Mucosa of rectum (tissue), 2 donors: ENCODE results near the gene MON2.
"Not testable (repeated sequence)": the region's sequence is repeated elsewhere in the genome, so short reads cannot be mapped to it uniquely, and the experiment has no call there.

Source experiments
- H3K27ac ChIP-seq, 2 donors: one replicate each; pipeline ENCODE4 v1.7.0; 2013; ENCODE audit warnings: inconsistent platforms in 2 of 2, low read depth in 2 of 2, low read length in 2 of 2
- H3K27me3 ChIP-seq, 2 donors: one replicate each; pipeline ENCODE4 v1.7.0; 2013; ENCODE audit warnings: low read length in 2 of 2; ENCODE audit not compliant: control insufficient read depth in 2 of 2, insufficient read depth in 2 of 2
- H3K36me3 ChIP-seq, 2 donors: one replicate each; pipeline ENCODE4 v1.7.0; 2013; ENCODE audit warnings: low read length in 2 of 2; ENCODE audit not compliant: control insufficient read depth in 2 of 2, insufficient read depth in 2 of 2
- H3K4me1 ChIP-seq, 2 donors: one replicate each; pipeline ENCODE4 v1.7.0; 2013; ENCODE audit warnings: low read length in 2 of 2, mild to moderate bottlenecking in 1 of 2; ENCODE audit not compliant: control insufficient read depth in 2 of 2, insufficient read depth in 2 of 2
- H3K4me3 ChIP-seq, 2 donors: one replicate each; pipeline ENCODE4 v1.7.0; 2013; ENCODE audit warnings: low read length in 2 of 2
- H3K9ac ChIP-seq, 2 donors: one replicate each; pipeline ENCODE4 v1.7.0; 2013; ENCODE audit warnings: low read length in 2 of 2, low read depth in 1 of 2, mild to moderate bottlenecking in 1 of 2
- H3K9me3 ChIP-seq, 2 donors: one replicate each; pipeline ENCODE4 v1.7.0; 2013; ENCODE audit warnings: low read length in 2 of 2; ENCODE audit not compliant: control insufficient read depth in 2 of 2
- donor health status: healthy.
- donor health status: Normal muscosa, but diverticular disease.

The MON2 gene

DNA sequence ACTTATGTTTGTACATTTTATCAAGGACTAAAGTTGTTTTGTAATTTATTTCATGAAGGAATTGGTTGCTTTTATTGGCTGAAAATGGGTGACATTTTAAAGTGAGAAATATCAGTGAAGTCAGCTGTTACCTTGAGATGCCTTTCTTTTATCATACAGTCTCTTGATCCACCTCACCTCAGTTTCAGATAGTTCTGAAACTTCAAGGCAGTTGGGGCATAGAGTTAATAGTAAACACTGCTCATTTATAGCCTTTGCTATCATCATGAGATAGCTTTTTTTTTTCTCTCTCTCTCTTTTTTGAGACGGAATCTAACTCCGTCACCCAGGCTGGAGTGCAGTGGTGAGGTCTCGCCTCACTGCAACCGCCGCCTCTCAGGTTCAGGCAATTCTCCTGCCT is 76.7 kb downstream of the MON2 start:
- Histone ChIP-seq H3K4me1 (no peaks in the 10 kb centered on the region), H3K4me3 (no peak overlapping the region), H3K27ac (no peak overlapping the region), H3K9me3 (no peaks in the 10 kb centered on the region), H3K27me3 (no peaks in the 10 kb centered on the region), H3K9ac (no peak overlapping the region), H3K36me3 (peaks cover 30 to 61% of the 10 kb centered on the region in 2 donors)

DNA sequence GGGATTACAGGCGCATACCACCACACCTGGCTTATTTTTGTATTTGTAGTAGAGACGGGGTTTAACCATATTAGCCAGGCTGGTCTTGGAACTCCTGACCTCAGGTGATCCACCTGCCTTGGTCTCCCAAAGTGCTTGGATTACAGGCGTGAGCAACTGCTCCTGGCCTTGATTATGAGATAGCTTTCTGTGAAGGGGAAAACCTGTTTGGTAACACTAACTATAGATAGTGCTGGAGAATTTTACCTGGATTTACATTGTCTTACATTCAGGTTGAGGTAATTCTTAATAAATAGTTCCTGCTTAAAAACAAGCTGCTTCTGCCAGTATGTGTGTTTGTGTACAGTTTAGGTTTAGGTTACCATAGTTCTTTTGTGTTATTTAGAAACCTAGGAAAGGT is 77.1 kb downstream of the MON2 start:
- Histone ChIP-seq H3K4me3 (no peak overlapping the region), H3K4me1 (no peaks in the 10 kb centered on the region), H3K36me3 (peaks cover 28 to 62% of the 10 kb centered on the region in 2 donors), H3K27me3 (no peaks in the 10 kb centered on the region), H3K27ac (no peak overlapping the region), H3K9ac (no peak overlapping the region), H3K9me3 (no peaks in the 10 kb centered on the region)

DNA sequence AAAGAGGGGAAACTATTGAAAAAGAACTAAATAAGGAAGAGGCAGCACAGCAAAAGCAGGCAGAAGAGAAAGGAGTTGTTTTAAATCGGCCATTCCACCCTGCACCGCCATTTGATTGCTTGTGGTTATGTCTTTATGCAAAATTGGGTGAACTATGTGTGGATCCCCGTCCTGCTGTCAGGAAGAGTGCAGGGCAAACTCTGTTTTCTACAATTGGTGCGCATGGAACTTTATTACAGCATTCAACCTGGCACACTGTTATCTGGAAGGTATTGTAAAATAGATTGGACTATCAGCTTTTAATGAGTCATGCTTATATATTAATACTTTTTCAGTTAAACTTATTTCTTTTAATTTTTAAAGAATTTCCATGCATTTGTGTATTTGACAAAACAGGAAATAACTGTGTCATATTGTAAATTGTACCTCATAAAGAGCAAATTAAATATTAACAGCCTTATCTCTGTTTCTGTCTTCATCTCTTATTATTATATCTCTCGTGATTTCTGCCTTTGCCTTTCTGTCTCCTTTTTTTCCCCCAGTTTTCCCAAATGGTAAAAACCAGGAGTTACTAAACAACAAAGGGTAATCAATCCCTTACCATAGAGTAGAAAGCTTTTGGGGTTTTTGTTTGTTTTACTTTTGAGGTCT is 86.4 kb downstream of the MON2 start:
- Histone ChIP-seq H3K9ac (no peak overlapping the region), H3K9me3 (no peaks in the 10 kb centered on the region), H3K4me1 (peaks cover 0 to 5% of the 10 kb centered on the region in 2 donors), H3K4me3 (no peak overlapping the region), H3K36me3 (peaks cover 31 to 42% of the 10 kb centered on the region in 2 donors), H3K27me3 (no peaks in the 10 kb centered on the region), H3K27ac (no peak overlapping the region)

DNA sequence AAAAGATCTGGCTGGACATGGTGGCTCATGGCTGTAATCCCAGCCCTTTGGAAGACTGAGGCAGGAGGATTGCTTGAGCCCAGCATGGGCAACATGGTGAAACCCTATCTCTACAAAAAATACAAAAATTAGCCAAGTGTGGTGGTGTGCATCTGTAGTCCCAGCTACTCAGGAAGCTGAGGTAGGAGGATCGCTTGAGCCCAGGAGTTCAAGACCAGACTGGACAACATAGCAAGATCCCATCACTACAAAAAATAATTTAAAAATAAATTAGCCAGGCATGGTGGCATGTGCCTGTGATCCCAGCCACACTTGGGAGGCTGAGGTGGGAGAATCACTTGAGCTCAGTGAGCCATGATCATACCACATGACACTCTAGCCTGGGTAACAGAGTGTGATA is 92.7 kb downstream of the MON2 start:
- not testable (repeated sequence) for H3K27me3 ChIP-seq, H3K27ac ChIP-seq, H3K9ac ChIP-seq, H3K4me1 ChIP-seq, H3K9me3 ChIP-seq, H3K4me3 ChIP-seq
- peaks cover 28 to 29% of the 10 kb centered on the region in 2 donors for H3K36me3 ChIP-seq

DNA sequence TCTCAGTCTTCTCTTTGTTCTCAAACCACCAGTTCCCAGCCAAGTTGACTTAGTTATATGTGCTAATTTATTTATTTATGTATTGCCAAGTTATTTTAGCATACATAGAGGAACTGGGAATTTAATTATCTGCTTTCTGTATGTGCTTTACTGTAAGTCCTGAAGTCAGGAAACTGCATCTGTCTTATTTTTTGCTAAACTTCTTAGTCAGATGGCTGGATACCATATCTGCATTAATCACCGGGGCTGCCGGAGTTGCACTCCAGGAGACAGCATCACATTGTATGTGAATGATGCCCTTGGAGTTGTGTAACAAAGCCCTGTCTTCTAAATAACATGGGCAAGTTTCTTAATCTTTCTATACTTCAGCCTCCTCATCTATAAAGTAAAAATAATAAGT is 96.2 kb downstream of the MON2 start:
- H3K4me3 ChIP-seq = no peak overlapping the region
- no peak overlapping the region for H3K27ac ChIP-seq
- no peaks in the 10 kb centered on the region for H3K4me1 ChIP-seq
- no peak overlapping the region for H3K9ac ChIP-seq
- no peaks in the 10 kb centered on the region for H3K27me3 ChIP-seq
- H3K36me3 ChIP-seq = peaks cover 22 to 27% of the 10 kb centered on the region in 2 donors
- no peaks in the 10 kb centered on the region for H3K9me3 ChIP-seq

DNA sequence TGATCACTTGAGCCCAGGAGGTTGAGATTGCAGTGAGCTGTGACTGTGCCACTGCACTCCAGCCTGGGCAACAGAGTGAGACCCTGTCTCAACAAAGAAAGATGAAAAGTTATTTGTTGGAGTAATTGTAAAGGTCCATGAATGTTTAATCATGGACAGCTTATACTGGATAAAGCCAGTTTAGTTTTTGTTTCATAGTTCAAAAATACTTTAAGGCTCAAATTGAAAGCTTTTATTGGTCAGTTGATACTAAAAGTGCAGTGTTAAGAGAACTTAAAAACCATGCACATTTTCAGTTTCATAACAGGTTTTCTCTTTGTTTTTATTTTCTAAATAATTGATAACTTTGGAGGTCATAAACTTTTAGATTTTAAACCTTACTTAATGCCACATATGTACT is 108.4 kb downstream of the MON2 start:
- peaks cover 19 to 25% of the 10 kb centered on the region in 2 donors for H3K36me3 ChIP-seq

DNA sequence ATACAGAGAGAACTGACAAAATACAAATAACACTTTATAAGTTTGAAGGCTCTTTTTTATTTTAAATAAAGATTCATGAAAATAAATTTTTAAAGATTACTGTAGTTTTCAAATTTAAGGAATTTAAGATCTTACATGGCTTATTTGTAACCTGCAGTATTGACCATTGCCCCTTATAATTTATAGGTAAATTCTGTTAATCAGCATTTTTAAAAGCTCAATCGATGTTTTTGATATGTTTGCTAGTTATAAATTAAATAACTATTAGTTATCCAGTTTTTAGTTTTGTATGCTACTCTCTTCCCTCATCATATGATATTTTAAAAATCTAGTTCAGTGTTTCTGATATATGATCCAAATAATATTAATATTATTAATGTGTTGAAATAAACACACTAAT is 109.9 kb downstream of the MON2 start:
- H3K4me3 ChIP-seq = no peak overlapping the region

More for the DNA sequence above, 108.4 kb downstream of the MON2 start:
- Histone ChIP-seq H3K27ac (no peak overlapping the region), H3K27me3 (no peaks in the 10 kb centered on the region), H3K4me1 (no peaks in the 10 kb centered on the region), H3K9ac (no peak overlapping the region), H3K9me3 (no peaks in the 10 kb centered on the region), H3K4me3 (no peak overlapping the region)

DNA sequence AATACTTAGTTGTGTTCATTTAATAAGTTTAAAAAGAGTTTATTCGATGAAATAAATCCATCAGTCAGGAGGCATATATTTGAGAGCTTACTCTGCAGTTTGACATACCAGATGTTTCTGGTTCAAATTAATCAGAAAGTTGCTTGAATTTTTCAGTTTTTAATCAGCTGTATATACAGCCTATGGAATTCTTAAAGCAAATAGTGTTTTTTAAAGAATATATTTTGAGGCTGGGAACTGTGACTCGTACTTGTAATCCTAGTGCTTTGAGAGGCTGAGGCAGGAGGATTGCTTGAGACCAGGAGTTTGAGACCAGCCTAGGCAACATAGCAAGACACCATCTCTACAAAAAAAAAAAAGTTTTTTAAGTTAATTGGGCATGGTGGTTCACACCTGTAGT is 112.1 kb downstream of the MON2 start:
- Histone ChIP-seq H3K4me1 (no peaks in the 10 kb centered on the region), H3K36me3 (peaks cover 10 to 17% of the 10 kb centered on the region in 2 donors), H3K9ac (no peak overlapping the region), H3K27me3 (no peaks in the 10 kb centered on the region), H3K9me3 (no peaks in the 10 kb centered on the region), H3K4me3 (no peak overlapping the region), H3K27ac (no peak overlapping the region)

More for the DNA sequence above, 109.9 kb downstream of the MON2 start:
- no peaks in the 10 kb centered on the region for H3K4me1 ChIP-seq
- H3K9ac ChIP-seq = no peak overlapping the region
- peaks cover 11 to 21% of the 10 kb centered on the region in 2 donors for H3K36me3 ChIP-seq
- H3K27ac ChIP-seq = no peak overlapping the region
- no peaks in the 10 kb centered on the region for H3K27me3 ChIP-seq
- H3K9me3 ChIP-seq = no peaks in the 10 kb centered on the region

DNA sequence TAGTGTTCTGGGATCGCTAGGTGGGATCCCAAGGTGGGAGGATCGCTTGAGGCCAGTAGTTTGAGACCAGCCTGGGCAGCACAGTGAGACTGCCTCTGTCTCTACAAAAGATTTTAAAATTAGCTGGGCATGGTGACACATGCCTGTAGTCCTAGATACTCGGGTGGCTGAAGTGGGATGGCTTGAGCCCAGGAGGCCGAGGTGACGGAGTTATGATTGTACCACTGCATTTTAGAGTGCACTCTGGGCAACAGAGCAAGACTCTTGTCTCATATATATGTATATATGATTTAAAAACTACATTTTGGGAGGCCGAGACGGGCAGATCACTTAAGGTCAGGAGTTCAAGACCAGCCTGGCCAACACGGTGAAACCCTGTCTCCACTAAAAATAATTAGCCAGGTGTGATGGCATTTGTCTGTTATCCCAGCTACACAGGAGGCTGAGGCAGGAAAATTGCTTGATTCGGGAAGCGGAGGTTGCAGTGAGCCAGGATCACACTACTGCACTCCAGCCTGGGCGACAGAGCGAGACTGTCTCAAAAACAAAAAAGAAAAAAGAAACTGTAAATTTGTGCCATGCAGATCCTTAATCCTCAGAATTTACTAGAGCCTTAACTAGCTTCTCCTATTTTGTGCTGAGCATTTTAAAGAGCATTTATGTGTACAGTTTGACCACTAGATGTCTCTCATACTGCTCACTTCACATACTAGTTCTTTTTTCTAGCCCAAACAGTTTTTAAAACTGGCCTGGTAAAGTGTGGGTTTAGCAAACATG is 114.8 kb downstream of the MON2 start:
- Histone ChIP-seq H3K9ac (no peak overlapping the region), H3K9me3 (no peaks in the 10 kb centered on the region), H3K4me1 (no peaks in the 10 kb centered on the region), H3K27ac (no peak overlapping the region), H3K4me3 (no peak overlapping the region), H3K27me3 (no peaks in the 10 kb centered on the region), H3K36me3 (peaks cover 5 to 9% of the 10 kb centered on the region in 2 donors)

DNA sequence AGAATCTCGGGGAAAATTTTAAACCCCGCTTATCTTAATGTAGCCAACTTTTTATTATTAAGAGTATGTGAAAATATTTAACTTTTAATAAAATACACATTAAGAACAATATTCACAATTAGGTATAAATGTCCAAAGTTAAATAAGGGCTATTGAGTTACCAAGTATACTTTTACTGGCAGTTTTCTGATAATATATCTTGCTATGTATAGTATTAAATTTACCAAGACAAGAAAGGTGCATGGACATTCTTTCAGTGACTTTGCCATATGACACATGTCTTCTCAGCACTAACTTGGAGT is 115.4 kb downstream of the MON2 start:
- Histone ChIP-seq H3K27ac (no peak overlapping the region), H3K27me3 (no peaks in the 10 kb centered on the region)

More for the DNA sequence above, 115.4 kb downstream of the MON2 start:
- Histone ChIP-seq H3K9ac (no peak overlapping the region), H3K4me1 (no peaks in the 10 kb centered on the region), H3K4me3 (no peak overlapping the region), H3K36me3 (peaks cover 5 to 13% of the 10 kb centered on the region in 2 donors), H3K9me3 (no peaks in the 10 kb centered on the region)
